Measurements from ENCODE around the gene GRIN1.
A peak's percentile ranks its signal among the peaks of the same experiment; 100 is the strongest.

The GRIN1 gene

GRCh38 chr9:137161558-137162486 lies 22.9 kb downstream of the GRIN1 start:
- DNase-seq (ENCODE audit: extremely low spot score, insufficient read length, low read depth) (no peak), FAIRE-seq (no peak)

DNA sequence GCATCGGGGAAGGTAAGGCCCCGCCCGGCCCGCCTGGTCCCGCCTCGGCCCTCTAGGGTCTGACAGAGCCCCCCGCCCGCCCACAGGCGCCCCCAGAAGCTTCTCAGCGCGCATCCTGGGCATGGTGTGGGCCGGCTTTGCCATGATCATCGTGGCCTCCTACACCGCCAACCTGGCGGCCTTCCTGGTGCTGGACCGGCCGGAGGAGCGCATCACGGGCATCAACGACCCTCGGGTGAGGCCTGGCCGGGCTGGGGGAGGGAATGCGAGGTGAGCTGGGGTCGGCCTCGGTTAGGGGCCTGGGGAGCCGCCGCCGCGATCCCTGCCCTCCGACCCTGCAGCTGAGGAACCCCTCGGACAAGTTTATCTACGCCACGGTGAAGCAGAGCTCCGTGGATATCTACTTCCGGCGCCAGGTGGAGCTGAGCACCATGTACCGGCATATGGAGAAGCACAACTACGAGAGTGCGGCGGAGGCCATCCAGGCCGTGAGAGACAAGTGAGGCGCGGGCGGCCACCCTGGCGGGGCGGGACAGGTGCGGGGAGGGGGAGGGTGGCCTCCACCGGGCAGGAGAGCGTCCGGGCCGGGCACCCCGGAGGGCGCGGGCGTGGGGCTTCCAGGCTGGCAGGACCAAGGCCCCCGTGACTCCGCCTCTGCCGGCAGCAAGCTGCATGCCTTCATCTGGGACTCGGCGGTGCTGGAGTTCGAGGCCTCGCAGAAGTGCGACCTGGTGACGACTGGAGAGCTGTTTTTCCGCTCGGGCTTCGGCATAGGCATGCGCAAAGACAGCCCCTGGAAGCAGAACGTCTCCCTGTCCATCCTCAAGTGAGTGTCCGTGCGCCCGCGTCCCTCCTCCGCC lies 23.8 kb downstream of the GRIN1 start:
- FAIRE-seq (no peak), DNase-seq (ENCODE audit: extremely low spot score, insufficient read length, low read depth) (no peak)

DNA sequence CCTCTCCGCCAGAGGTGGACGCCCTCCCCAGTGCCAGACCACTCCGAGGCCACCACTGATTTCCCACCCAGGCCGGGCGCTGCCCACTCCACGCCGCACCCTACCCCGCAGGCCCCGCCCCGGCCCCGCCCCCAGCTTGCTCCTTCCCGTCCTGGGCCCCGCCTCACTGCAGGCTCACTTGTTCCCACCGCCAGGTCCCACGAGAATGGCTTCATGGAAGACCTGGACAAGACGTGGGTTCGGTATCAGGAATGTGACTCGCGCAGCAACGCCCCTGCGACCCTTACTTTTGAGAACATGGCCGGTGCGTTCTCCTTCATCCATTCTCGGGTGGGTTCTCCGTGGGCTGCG lies 24.4 kb downstream of the GRIN1 start:
- FAIRE-seq, result no peak
- DNase-seq (ENCODE audit: extremely low spot score, insufficient read length, low read depth), result no peak

DNA sequence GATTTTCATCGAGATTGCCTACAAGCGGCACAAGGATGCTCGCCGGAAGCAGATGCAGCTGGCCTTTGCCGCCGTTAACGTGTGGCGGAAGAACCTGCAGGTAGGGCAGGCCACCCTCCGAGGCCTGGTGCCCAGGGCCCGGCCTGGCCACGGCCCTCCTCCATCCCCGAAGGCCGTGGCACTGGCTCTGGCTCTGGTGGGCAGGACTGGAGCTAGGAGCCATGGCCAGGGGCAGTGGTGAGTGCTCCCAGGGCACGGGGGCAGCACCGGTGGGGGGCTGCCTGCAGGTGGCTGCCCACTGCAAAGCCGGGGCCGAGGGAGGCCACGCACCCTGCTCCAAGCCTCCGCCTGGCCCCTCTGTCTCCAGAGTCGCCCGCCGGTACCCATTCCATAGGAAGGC lies 24.9 kb downstream of the GRIN1 start:
- FAIRE-seq (no peak), DNase-seq (ENCODE audit: extremely low spot score, insufficient read length, low read depth) (no peak)

GRCh38 chr9:137164370-137165249 lies 25.7 kb downstream of the GRIN1 start:
- DNase-seq (ENCODE audit: extremely low spot score, insufficient read length, low read depth) (no peak), FAIRE-seq (no peak)

- no peak for FAIRE-seq
- DNase-seq (ENCODE audit: extremely low spot score, insufficient read length, low read depth), result no peak
Observed at GRCh38 chr9:137165250-137165836, 26.4 kb downstream of the GRIN1 start.

DNA sequence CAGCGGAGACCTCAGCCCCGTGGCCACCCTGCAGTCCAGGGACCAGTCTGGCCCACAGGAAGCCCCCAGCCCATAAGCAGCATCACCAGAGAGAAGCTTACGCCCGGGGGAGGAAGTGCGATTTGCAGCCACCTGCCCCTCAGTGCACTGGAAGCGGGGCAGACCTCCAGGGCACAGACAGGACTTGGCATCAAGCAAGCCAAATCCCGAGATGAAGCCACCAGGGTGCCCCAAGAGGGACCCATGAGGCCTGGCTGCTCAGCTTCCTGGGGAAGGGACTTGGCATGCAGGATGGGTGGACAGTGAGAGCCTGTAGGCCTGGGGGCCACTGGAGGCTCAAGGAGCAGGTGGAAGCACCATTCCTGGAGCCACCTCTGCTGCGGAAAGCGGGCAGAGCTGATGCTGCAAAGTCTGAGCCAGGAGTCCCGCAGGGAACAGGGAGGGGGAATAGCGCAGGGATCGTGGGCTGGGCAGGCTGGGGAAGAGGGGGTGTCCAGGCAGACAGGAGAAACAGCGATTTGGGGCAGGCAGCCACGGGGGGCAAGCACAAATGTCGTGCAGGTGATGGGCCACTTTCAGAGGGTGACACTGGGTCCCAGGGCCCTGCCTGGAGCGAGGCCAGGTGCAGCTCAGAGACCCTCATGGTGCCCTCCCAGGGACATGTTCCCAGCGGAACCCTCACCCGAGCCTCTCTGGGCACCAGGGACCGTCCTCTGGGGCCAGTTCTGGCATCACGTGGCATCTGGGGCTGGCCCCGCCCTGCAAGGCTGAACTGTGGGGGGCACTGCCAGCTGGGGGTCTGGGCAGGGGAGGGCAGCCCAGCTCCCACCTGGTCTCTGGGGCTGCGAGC lies 27.7 kb downstream of the GRIN1 start:
- FAIRE-seq, result no peak

GRCh38 chr9:137167277-137167746 lies 28.4 kb downstream of the GRIN1 start:
- DNase-seq (ENCODE audit: extremely low spot score, insufficient read length, low read depth) (no peak), FAIRE-seq (no peak)

More for the DNA sequence above, 27.7 kb downstream of the GRIN1 start:
- DNase-seq (ENCODE audit: extremely low spot score, insufficient read length, low read depth), result no peak

- DNase-seq (ENCODE audit: extremely low spot score, insufficient read length, low read depth) (no peak), FAIRE-seq (no peak)
Observed at GRCh38 chr9:137167747-137168572, 29.0 kb downstream of the GRIN1 start.

DNA sequence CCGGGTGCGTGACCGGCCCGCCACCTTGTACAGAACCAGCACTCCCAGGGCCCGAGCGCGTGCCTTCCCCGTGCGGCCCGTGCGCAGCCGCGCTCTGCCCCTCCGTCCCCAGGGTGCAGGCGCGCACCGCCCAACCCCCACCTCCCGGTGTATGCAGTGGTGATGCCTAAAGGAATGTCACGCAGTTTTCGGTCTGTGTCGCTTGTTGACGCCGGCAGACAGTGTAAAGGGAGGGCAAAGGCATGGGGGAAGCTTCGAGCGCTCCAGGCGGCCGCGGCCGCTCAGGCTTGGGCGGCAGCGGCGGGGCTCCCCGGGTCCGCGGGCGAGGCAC lies 29.6 kb downstream of the GRIN1 start:
- DNase-seq (ENCODE audit: extremely low spot score, insufficient read length, low read depth) (no peak), FAIRE-seq (no peak)

GRCh38 chr9:137168904-137169856 lies 30.2 kb downstream of the GRIN1 start:
- DNase-seq (ENCODE audit: extremely low spot score, insufficient read length, low read depth) (peak; percentile 47), FAIRE-seq (peak; percentile 5)

DNA sequence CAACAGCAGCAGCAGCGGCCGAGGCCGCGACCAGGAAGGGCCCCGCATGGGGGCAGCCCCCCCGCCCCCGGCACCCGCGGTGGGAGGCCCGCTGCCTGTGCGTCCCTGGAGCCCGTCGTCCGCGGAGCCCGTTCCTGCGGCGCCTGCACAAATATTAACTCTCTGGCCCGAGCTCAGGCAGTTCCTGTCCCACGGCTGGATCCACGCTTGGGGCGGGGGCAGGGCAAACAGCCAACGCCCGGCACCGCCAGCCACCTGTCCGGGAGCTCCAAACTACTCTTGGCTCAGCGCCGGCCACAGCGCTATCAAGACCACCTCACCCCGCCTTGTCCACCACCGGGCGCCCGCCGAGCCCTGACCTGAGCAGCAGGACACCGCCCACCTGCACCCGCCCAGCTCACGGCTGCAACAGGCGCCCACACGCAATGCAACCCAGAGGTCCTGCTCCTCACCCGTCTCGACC lies 31.0 kb downstream of the GRIN1 start, which contains the start of gene LRRC26:
TSS of gene LRRC26 (minus strand) at position 156 of the 463 bp plus-strand sequence. CDS start at position 48, 108 bp downstream.
- FAIRE-seq (no peak), DNase-seq (ENCODE audit: extremely low spot score, insufficient read length, low read depth) (no peak)

DNA sequence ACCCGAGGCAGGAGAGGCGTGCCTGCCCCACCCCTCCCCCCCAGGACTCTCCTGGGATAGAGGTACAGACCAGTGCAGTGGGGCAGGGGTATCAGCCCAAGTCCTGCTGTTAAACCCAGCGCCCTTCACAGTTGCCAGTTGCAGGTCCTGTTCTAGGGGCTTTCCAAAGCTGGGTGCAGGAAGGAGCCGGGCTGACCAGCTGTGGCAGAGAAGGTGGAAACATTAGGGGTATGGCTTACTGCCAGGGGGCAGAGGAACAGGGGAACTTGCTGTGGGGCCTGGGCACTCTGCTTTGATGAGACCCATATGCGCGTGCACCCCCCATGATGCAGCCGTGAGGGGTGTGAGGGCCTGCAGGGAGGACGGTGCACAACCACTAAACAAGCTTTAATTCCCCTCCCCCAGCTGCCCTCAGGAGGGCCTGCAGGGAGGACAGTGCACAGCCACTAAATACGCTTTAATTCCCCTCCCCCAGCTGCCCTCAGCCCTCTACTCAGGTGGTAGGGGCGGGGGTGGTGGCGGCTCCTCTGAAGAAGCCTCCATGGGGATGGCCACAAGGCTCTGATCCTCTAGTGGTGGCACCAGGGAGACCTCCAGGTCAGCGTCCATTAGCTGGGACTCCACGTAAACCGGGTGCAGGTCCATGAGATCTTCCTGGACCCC lies 31.7 kb downstream of the GRIN1 start:
- DNase-seq (ENCODE audit: extremely low spot score, insufficient read length, low read depth) (no peak), FAIRE-seq (no peak)

GRCh38 chr9:137171149-137171900 lies 32.4 kb downstream of the GRIN1 start:
- FAIRE-seq, result no peak
- DNase-seq (ENCODE audit: extremely low spot score, insufficient read length, low read depth), result no peak

All from GM18507 (cell line).